Loucy (cell line): ENCODE data around the gene MYCBP.

Experiments used
- CTCF ChIP-seq: fragments of 200-600 bp; sonication (generic); conservative IDR thresholded peaks from 2 replicates; pipeline ENCODE4 v1.5.1; 2014; ENCODE audit warnings: mild to moderate bottlenecking, antibody characterized with exemption, low read length
- EZH2phosphoT487 ChIP-seq: fragments of 200-600 bp; IDR thresholded peaks from 2 replicates; pipeline ENCODE4 v1.6.1; 2018; ENCODE audit warnings: antibody characterized with exemption, mild to moderate bottlenecking, moderate library complexity, borderline replicate concordance

DNA sequence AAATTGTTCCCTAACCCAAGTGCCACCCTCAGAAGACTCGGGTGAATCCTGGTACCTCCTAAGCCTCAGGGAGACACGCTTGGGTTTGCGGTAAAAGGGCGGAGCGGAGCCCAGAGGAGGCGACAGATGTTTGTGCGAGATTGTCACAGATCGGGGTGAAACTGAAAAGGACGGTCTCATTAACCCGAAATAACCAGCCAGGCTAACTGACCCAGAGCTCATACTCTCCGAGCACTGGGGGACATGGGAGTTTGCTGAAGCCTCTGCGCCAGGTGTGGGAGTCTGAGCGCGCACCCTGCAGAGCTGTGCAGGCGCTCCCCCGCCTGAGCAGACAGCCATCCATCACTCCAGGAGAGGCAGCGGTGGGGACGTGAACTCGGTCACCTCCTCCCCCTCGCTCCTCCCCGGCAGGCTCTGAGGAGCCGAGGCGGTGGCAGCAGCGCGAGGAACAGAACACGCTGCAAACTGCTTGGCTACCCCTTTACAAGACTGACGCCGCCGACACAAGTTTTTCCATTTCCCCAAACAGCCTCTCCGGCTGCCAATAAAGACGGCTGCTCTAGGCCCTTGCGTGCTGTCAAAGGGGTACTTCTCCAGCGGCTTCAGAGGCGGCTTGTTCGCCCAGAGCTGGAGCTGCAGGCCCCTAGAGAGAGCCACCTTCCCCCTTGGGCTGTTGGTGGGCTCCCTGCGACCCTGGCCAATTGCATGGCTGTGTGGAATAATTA is 57.1 kb downstream of the MYCBP start:
- TF ChIP-seq CTCF = no peak
- no peak for TF ChIP-seq EZH2phosphoT487
